Calu3 (cell line): ENCODE measurements around the gene TUBA1A. TPM values are rescaled to one million over a fixed set of nuclear protein-coding genes. Genes with fewer than 3 reads are reported as not detected.
A peak's percentile ranks its signal among the peaks of the same experiment; 100 is the strongest.

Experiments
- Bru-seq: library from RNA; stranded (reverse); fragments of 400-500 nt; gene quantifications from one replicate; lab custom pipeline; 2021; lab: Mats Ljungman, UMichigan
- BruChase-seq, 2 experiments: library from RNA; stranded (reverse); fragments of 400-500 nt; gene quantifications; one replicate each; lab custom pipeline; 2021; lab: Mats Ljungman, UMichigan
- BruUV-seq: library from RNA; stranded (reverse); fragments of 400-500 nt; replicated peaks from 2 replicates; lab custom pipeline; 2021; lab: Mats Ljungman, UMichigan
- CTCF ChIA-PET: fragments of 300-600 bp; sonication (Branson Sonifier 250); formaldehyde crosslinking; loops from one replicate; lab custom pipeline; 2022; ENCODE audit warnings: antibody characterized with exemption; lab: Charles Lee
- DNase-seq: peaks from one replicate; pipeline ENCODE4 v3.0.0; 2022
- H3K27ac Mint-ChIP-seq: one replicate; pipeline ENCODE4 v1.8.0; 2022; ENCODE audit warnings: mixed read lengths; ENCODE audit not compliant: unreplicated experiment
- H3K27me3 Mint-ChIP-seq: one replicate; pipeline ENCODE4 v1.8.0; 2022; ENCODE audit warnings: mixed read lengths; ENCODE audit not compliant: unreplicated experiment
- H3K36me3 Mint-ChIP-seq: one replicate; pipeline ENCODE4 v1.8.0; 2022; ENCODE audit warnings: mild to moderate bottlenecking, moderate library complexity, mixed read lengths; ENCODE audit not compliant: insufficient read depth, unreplicated experiment
- H3K4me1 Mint-ChIP-seq: one replicate; pipeline ENCODE4 v1.8.0; 2022; ENCODE audit warnings: mild to moderate bottlenecking, low read depth, mixed read lengths; ENCODE audit not compliant: unreplicated experiment
- H3K4me3 Mint-ChIP-seq: one replicate; pipeline ENCODE4 v1.8.0; 2022; ENCODE audit warnings: mild to moderate bottlenecking, low read depth, moderate library complexity, mixed read lengths; ENCODE audit not compliant: unreplicated experiment
- H3K9me3 Mint-ChIP-seq: one replicate; pipeline ENCODE4 v1.8.0; 2022; ENCODE audit warnings: low read depth, mixed read lengths; ENCODE audit not compliant: unreplicated experiment
- intact Hi-C: fragments of 100-400 bp; cut with micrococcal nuclease; formaldehyde crosslinking; loops from one replicate; pipeline ENCODE4 v1.10.0; 2022; ENCODE audit not compliant: unreplicated experiment
- long read RNA-seq: library from polyadenylated mRNA; stranded (forward); transcript quantifications from one replicate; pipeline ENCODE4 v2.0.0, GENCODE V29; 2022
- total RNA-seq: library from RNA; stranded (reverse); gene quantifications from 2 replicates; pipeline ENCODE4 v1.2.3, GENCODE V29; 2022
- TF ChIP-seq, protein P1 (sequence below): fragments of 200-600 bp; IDR thresholded peaks from one replicate; pipeline ENCODE4 v1.8.0; 2022; ENCODE audit warnings: antibody characterized with exemption; ENCODE audit not compliant: unreplicated experiment

The TUBA1A gene
- total RNA-seq (9.2 and 11.5 TPM in 2 replicates), Bru-seq, nascent RNA (percentile 39 among the genes with signal in this experiment), BruChase-seq, experiment 1, labeled RNA remaining after a 6-hour chase (percentile 62 among the genes with signal in this experiment), BruChase-seq, experiment 2, labeled RNA remaining after a 2-hour chase (percentile 49 among the genes with signal in this experiment)
- long read RNA-seq, transcript TUBA1A-202 (4 exons, 1,915 nt) = major isoform, 40 of 45 reads
- long read RNA-seq, partial matches to known transcripts = 0 of 45 reads
- long read RNA-seq, other reads (novel, unspliced or antisense) = 4 of 45 reads

DNA sequence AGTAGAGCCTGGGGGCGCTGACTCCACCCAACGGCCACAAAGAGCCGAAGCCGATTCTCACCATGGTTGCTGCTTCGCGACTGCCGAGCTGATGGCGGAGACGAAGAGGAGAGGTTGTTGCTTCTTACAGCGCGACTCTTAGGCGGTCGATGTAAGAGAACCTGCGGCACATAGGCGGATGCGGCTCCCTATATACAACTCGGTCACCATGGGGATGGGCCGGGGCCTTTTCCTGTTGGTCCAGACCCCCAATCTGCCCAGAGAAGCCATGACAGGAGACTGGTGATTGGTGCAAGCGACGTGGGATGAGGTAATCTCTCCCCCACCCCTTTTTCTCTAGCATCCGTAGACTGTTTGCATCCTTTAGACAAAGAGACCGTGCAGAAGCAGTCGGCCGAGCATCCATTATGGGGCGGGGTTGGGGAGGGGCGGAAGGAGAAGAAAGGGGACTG, at the start of gene TUBA1A:
Gene TUBA1A (minus strand): TSS at position 165 of the 452 bp plus-strand sequence. CDS start 101 bp downstream, at position 64.
- peaks cover 13% of the 10 kb centered on the region for H3K36me3 Mint-ChIP-seq
- H3K27ac Mint-ChIP-seq = no peak within 1 kb of the TSS
- CTCF ChIA-PET = interaction anchor here (0.5 to 1.2 kb wide), 3 partner anchors 32 to 84 kb away, joined by 3 to 4 read pairs (median 3); partner anchors contain the start of gene TUBA1B
- TF ChIP-seq, protein P1, sequence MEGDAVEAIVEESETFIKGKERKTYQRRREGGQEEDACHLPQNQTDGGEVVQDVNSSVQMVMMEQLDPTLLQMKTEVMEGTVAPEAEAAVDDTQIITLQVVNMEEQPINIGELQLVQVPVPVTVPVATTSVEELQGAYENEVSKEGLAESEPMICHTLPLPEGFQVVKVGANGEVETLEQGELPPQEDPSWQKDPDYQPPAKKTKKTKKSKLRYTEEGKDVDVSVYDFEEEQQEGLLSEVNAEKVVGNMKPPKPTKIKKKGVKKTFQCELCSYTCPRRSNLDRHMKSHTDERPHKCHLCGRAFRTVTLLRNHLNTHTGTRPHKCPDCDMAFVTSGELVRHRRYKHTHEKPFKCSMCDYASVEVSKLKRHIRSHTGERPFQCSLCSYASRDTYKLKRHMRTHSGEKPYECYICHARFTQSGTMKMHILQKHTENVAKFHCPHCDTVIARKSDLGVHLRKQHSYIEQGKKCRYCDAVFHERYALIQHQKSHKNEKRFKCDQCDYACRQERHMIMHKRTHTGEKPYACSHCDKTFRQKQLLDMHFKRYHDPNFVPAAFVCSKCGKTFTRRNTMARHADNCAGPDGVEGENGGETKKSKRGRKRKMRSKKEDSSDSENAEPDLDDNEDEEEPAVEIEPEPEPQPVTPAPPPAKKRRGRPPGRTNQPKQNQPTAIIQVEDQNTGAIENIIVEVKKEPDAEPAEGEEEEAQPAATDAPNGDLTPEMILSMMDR = no peak
- peaks cover 27% of the 10 kb centered on the region for H3K27me3 Mint-ChIP-seq
- BruUV-seq = no TSS peak
- intact Hi-C loops = no loop called here
- DNase-seq = peak; percentile 51
- peak within 1 kb of the TSS; percentile 80 for H3K4me3 Mint-ChIP-seq
- H3K9me3 Mint-ChIP-seq = no peaks in the 10 kb centered on the region
- no peaks in the 10 kb centered on the region for H3K4me1 Mint-ChIP-seq

DNA sequence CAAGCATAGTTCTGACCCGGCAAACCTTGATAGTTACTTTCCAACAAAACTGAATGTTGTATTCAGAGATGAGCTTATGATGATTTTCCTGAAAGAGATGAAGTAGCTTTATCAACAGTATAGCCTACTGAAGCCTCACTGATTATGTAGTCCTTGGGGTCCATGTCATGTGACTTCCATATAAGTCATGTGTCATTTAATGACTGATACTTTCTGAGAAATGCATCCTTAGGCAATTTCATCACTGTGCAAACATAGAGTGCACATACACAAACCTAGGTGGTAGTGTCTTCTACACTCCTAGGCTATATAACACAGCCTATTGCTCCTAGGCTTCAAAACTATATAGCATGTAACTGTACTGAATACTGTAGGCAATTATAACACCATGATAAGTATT, 47.5 kb upstream of the TUBA1A start:
- Mint-ChIP-seq H3K4me3 (no peak overlapping the region), H3K27me3 (no peaks in the 10 kb centered on the region), H3K27ac (no peak overlapping the region), H3K4me1 (no peaks in the 10 kb centered on the region), H3K9me3 (no peaks in the 10 kb centered on the region), H3K36me3 (peaks cover 11% of the 10 kb centered on the region)
- TF ChIP-seq, protein P1 = no peak
- intact Hi-C loops = no loop called here
- no TSS peak for BruUV-seq
- DNase-seq = no peak
- CTCF ChIA-PET = no interaction called here

DNA sequence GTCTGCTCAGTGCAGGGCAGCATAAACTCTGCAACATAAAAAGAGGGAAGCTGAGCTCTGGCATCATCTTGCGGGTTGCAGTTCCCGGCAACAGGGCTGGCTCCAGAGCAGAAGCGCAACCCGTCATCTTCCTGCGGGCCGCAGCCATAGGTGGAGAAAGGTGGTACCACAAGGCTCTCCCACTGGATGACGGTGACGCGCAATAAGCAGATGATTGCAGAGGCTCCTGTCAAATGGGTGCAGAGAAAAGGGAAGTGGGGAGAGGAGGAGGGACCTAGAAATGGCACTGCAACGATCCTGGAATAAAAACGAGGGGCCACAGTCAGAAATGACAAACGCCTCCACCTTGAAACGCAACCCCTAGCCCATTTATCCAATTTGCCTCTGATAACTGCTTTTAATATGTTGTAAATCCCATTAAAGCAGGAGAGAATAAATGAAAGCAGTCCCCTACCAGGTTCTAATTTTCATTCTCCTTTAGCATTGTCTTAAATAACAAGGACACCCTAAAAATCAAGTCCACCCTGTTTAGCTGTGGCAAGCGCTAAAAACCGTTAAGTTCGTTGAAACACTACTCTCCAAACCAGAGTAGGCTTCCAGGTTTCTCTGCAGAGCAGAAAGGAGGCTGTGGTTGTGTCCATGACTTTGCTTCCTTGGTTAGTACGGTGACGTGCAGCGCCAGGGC, 45.1 kb upstream of the TUBA1A start:
- Mint-ChIP-seq H3K9me3 (no peaks in the 10 kb centered on the region), H3K27ac (no peak overlapping the region), H3K4me3 (peak overlapping the region; percentile 65), H3K36me3 (peaks cover 11% of the 10 kb centered on the region), H3K27me3 (no peaks in the 10 kb centered on the region), H3K4me1 (no peaks in the 10 kb centered on the region)
- no TSS peak for BruUV-seq
- TF ChIP-seq, protein P1 = no peak
- CTCF ChIA-PET = interaction anchor here (1.8 kb wide), 2 partner anchors 146 to 170 kb away, joined by 8 to 14 read pairs; no protein-coding TSS in a partner anchor
- intact Hi-C loops = loop anchor here (2.0 kb wide), 1 partner anchor 101 kb away; no protein-coding TSS in a partner anchor
- no peak for DNase-seq

DNA sequence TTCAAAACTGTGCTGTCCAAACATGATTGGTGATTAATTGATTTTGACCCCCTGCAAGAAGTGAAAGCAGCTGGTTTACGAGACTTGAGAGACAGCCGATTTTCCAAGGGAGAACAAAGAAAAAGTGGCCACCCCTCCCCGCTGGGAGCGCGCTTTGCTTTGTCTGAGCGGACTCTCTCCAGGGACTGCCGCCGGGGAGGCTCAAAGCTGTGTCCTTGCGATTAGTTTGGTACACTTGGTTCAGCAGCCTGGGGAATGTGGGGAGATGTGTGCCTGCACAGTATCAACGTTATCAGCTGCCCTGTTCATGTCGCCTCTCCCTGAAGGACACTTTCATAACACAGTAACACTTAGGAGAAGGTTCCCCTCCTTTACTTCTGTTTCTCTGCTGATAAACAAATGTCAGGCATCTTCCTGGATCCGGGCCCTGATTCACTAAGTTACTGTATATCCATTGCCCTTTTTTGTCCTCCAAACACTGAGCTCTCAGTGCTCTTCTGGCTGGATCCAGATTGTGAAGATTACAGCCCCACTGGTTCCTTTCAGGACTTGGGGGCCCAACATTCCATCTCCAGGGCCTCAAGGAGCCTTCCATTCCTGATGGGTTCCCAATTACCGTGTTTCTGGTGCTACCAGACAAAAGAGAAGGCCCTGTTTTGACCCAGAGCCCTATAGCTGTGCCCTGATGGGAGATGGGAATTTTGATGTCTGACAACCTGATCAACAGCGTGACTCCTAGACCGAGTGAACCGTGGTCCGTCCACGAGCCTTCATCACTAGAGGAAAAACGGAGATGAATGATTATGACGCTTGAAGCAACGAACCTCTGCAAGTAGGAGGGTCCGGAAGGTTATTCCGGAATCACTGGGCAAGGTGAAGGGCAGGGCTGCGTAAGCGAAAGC, 44.3 kb upstream of the TUBA1A start:
- Mint-ChIP-seq H3K9me3 (no peaks in the 10 kb centered on the region), H3K27me3 (no peaks in the 10 kb centered on the region), H3K4me3 (no peak overlapping the region), H3K27ac (no peak overlapping the region), H3K4me1 (no peaks in the 10 kb centered on the region), H3K36me3 (peaks cover 11% of the 10 kb centered on the region)
- DNase-seq = no peak
- CTCF ChIA-PET = no interaction called here
- intact Hi-C loops = no loop called here
- BruUV-seq = no TSS peak
- TF ChIP-seq, protein P1 = no peak
